ENCODE data around the gene FAM120AOS. TPM values are rescaled to one million over a fixed set of nuclear protein-coding genes. Genes with fewer than 3 reads are reported as not detected.

The FAM120AOS gene
- polyA plus RNA-seq, 3 donors = 33.2 to 47.7 (median 41.6) TPM

DNA sequence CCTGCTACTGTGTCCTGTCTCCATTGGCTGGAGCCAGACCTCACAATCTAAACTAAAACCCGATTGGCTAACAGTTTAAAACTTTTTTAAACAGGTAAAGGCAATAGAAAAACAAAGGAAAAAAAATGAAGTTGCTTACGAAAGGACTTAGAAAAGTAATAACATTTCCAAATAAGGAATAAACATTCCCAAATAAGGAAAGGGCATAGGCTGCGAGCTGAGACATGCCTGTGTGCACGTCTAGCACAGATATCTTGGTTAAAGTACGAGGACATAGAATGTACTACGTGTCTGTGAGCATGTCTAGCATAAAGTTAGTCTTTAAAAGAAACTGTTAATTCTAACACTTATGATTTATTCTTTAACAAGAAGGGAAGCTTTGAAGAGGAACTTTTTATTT lies 17.2 kb downstream of the FAM120AOS start:
- Histone ChIP-seq H3K4me2 (replicated peaks; ENCODE audit: extremely low read depth, low read length, poor library complexity, severe bottlenecking) (no peak overlapping the region), H3K9me3 (replicated peaks in 1 of 2; ENCODE audit: control insufficient read depth in 1 of 2, insufficient read depth in 1 of 2, low read length in 2 of 2) (no peaks in the 10 kb centered on the region), H3K4me1 (ENCODE audit: control insufficient read depth in 1 of 2, insufficient read depth in 2 of 2, low read length in 2 of 2) (no peaks in the 10 kb centered on the region), H3K36me3 (replicated peaks in 1 of 2; ENCODE audit: control insufficient read depth in 1 of 2, insufficient read depth in 2 of 2, low read length in 2 of 2) (no peaks in the 10 kb centered on the region), H3K4me3 (replicated peaks in 1 of 3; ENCODE audit: low read depth in 2 of 3, low read length in 3 of 3) (no peak overlapping the region), H3K9ac (ENCODE audit: insufficient read depth, low read length, poor library complexity, severe bottlenecking) (no peak overlapping the region), H2AFZ (ENCODE audit: insufficient read depth, low read depth, low read length, poor library complexity, severe bottlenecking) (no peak overlapping the region), H3K79me2 (ENCODE audit: insufficient read depth, low read length) (no peaks in the 10 kb centered on the region), H4K20me1 (ENCODE audit: insufficient read depth, low read length) (no peaks in the 10 kb centered on the region), H3K27ac (ENCODE audit: low read depth in 1 of 2, low read length in 2 of 2) (no peak overlapping the region), H3K27me3 (ENCODE audit: control insufficient read depth in 2 of 2, insufficient read depth in 2 of 2, low read length in 2 of 2) (no peaks in the 10 kb centered on the region)
- WGBS (ENCODE audit: insufficient coverage) = no CpG with 5 or more reads among the region's 6 CpGs
- peaks cover 6% of the 10 kb centered on the region for H3K4me1 Mint-ChIP-seq
- no peak for DNase-seq
- H3K27me3 Mint-ChIP-seq (ENCODE audit: low read depth in 3 of 3) = peaks cover 0 to 5% (median 3%) of the 10 kb centered on the region in 3 donors
- no peak overlapping the region for H3K27ac Mint-ChIP-seq
- intact Hi-C loops (cut with micrococcal nuclease) = no loop called here
- peaks cover 0 to 4% (median 0%) of the 10 kb centered on the region in 7 donors for H3K9me3 Mint-ChIP-seq
- no peak overlapping the region for H3K4me3 Mint-ChIP-seq
- TF ChIP-seq, protein P1, sequence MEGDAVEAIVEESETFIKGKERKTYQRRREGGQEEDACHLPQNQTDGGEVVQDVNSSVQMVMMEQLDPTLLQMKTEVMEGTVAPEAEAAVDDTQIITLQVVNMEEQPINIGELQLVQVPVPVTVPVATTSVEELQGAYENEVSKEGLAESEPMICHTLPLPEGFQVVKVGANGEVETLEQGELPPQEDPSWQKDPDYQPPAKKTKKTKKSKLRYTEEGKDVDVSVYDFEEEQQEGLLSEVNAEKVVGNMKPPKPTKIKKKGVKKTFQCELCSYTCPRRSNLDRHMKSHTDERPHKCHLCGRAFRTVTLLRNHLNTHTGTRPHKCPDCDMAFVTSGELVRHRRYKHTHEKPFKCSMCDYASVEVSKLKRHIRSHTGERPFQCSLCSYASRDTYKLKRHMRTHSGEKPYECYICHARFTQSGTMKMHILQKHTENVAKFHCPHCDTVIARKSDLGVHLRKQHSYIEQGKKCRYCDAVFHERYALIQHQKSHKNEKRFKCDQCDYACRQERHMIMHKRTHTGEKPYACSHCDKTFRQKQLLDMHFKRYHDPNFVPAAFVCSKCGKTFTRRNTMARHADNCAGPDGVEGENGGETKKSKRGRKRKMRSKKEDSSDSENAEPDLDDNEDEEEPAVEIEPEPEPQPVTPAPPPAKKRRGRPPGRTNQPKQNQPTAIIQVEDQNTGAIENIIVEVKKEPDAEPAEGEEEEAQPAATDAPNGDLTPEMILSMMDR (IDR thresholded peaks at IDR 0.05) = no peak
- peaks cover 0 to 6% of the 10 kb centered on the region in 2 donors for H3K36me3 Mint-ChIP-seq

DNA sequence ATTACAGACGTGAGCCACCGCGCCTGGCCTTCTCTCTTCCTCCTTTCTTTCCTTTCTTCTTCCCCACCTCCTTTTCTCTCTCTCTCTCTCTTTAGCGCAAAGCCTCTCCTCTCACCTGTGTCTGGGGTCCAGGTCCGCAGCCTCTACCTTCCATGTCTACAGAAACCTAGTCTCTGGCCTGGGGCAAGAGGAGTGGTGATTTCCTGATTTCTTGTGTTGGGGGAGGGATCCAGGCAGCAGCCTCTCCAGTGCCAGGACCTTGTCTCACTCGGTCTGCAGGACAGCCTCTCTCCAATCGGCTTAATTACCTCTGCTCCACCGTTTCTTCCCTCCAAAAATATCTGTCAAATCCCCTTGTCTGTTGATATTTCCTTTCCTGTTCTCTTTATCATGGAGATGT lies 18.0 kb downstream of the FAM120AOS start:
- Histone ChIP-seq H4K20me1 (ENCODE audit: insufficient read depth, low read length) (no peaks in the 10 kb centered on the region), H3K9me3 (replicated peaks in 1 of 2; ENCODE audit: control insufficient read depth in 1 of 2, insufficient read depth in 1 of 2, low read length in 2 of 2) (no peaks in the 10 kb centered on the region), H3K4me2 (replicated peaks; ENCODE audit: extremely low read depth, low read length, poor library complexity, severe bottlenecking) (no peak overlapping the region), H2AFZ (ENCODE audit: insufficient read depth, low read depth, low read length, poor library complexity, severe bottlenecking) (no peak overlapping the region), H3K27ac (ENCODE audit: low read depth in 1 of 2, low read length in 2 of 2) (no peak overlapping the region), H3K9ac (ENCODE audit: insufficient read depth, low read length, poor library complexity, severe bottlenecking) (no peak overlapping the region), H3K27me3 (ENCODE audit: control insufficient read depth in 2 of 2, insufficient read depth in 2 of 2, low read length in 2 of 2) (no peaks in the 10 kb centered on the region), H3K36me3 (replicated peaks in 1 of 2; ENCODE audit: control insufficient read depth in 1 of 2, insufficient read depth in 2 of 2, low read length in 2 of 2) (no peaks in the 10 kb centered on the region), H3K4me3 (replicated peaks in 1 of 3; ENCODE audit: low read depth in 2 of 3, low read length in 3 of 3) (no peak overlapping the region), H3K79me2 (ENCODE audit: insufficient read depth, low read length) (no peaks in the 10 kb centered on the region), H3K4me1 (ENCODE audit: control insufficient read depth in 1 of 2, insufficient read depth in 2 of 2, low read length in 2 of 2) (no peaks in the 10 kb centered on the region)
- peaks cover 0 to 1% of the 10 kb centered on the region in 2 donors for H3K36me3 Mint-ChIP-seq
- peaks cover 6% of the 10 kb centered on the region for H3K4me1 Mint-ChIP-seq
- WGBS (ENCODE audit: insufficient coverage) = no CpG with 5 or more reads among the region's 8 CpGs
- no peak overlapping the region for H3K4me3 Mint-ChIP-seq
- H3K27me3 Mint-ChIP-seq (ENCODE audit: low read depth in 3 of 3) = peaks cover 0 to 2% (median 0%) of the 10 kb centered on the region in 3 donors
- intact Hi-C loops (cut with micrococcal nuclease) = no loop called here
- no peak for DNase-seq
- H3K9me3 Mint-ChIP-seq = peaks cover 0 to 4% (median 0%) of the 10 kb centered on the region in 7 donors
- TF ChIP-seq, protein P1 (IDR thresholded peaks at IDR 0.05) = no peak
- no peak overlapping the region for H3K27ac Mint-ChIP-seq

All from CD14-positive monocyte (primary cell).